K562 (cell line): ENCODE results near the gene TMEM150A. TPM values are rescaled to one million over a fixed set of nuclear protein-coding genes. Genes with fewer than 3 reads are reported as not detected.
A peak's percentile ranks its signal among the peaks of the same experiment; 100 is the strongest.

Experiments used
- ATAC-seq: fragments of 200-7000 bp; cut with Tn5 transposase; 3 replicates; pipeline ENCODE4 v1.9.1; 2020; ENCODE audit warnings: moderate library complexity
- BruUV-seq: library from RNA; stranded (reverse); fragments of 400-500 nt; replicated peaks from 2 replicates; lab custom pipeline; 2021; lab: Mats Ljungman, UMichigan
- CTCF ChIA-PET: fragments of 300-600 bp; formaldehyde crosslinking; extraction: SDS; loops from one replicate; lab custom pipeline; 2021; ENCODE audit warnings: low intra/inter-chr PET ratio; lab: Yijun Ruan, JAX
- POLR2A ChIA-PET: fragments of 300-600, 350-650 bp; sonication (Branson Sonifier 250); formaldehyde crosslinking; extraction: SDS; loops from one replicate; lab custom pipeline; 2021; ENCODE audit warnings: antibody characterized with exemption, inconsistent platforms; lab: Yijun Ruan, JAX
- DNase-seq, 4 experiments: peaks; one replicate each; pipeline versions ENCODE4 v3.0.0 to v3.0.0-alpha.2; 2011 to 2018; ENCODE audit warnings: low spot score in 3 of 4, mixed read lengths in 3 of 4; ENCODE audit errors: extremely low read depth in 1 of 4
- FAIRE-seq: peaks from 2 replicates; lab custom pipeline; 2011; peaks lifted over from hg19 to GRCh38; lab: Jason Lieb, UNC
- H2AFZ ChIP-seq: 2 replicates; pipeline ENCODE4 v1.6.0; 2011; ENCODE audit warnings: low read depth, low read length, control low read depth, inconsistent platforms
- H3K27ac ChIP-seq: fragments of 200-600 bp; 3 replicates; pipeline ENCODE4 v1.8.0; 2011; ENCODE audit warnings: low read depth, mild to moderate bottlenecking, control low read depth, inconsistent platforms, low read length, moderate library complexity, mixed read lengths; ENCODE audit errors: extremely low read depth
- H3K27me3 ChIP-seq, 2 experiments: fragments of 300-600 bp in 1 of 2; 2 replicates in 1 of 2; 3 replicates in 1 of 2; pipeline versions ENCODE4 v1.6.0 to v1.8.0; 2011; ENCODE audit warnings: inconsistent platforms in 2 of 2, low read length in 2 of 2, mild to moderate bottlenecking in 1 of 2, mixed read lengths in 1 of 2, moderate library complexity in 1 of 2; ENCODE audit not compliant: control insufficient read depth in 2 of 2, insufficient read depth in 2 of 2
- H3K36me3 ChIP-seq: fragments of 300-600 bp; 3 replicates; pipeline ENCODE4 v1.8.0; 2011; ENCODE audit warnings: mild to moderate bottlenecking, low read length, inconsistent platforms; ENCODE audit not compliant: control insufficient read depth, insufficient read depth
- H3K4me1 ChIP-seq, 2 experiments: fragments of 200-600 bp in 1 of 2; replicated peaks in 1 of 2; 2 replicates in 1 of 2; 3 replicates in 1 of 2; pipeline versions ENCODE4 v1.5.1 to v1.8.0; 2011; ENCODE audit warnings: inconsistent platforms in 2 of 2, low read length in 2 of 2, mild to moderate bottlenecking in 1 of 2, mixed read lengths in 1 of 2, moderate library complexity in 1 of 2; ENCODE audit not compliant: control insufficient read depth in 2 of 2, insufficient read depth in 2 of 2
- H3K4me2 ChIP-seq: 2 replicates; pipeline ENCODE4 v1.6.1; 2011; ENCODE audit warnings: low read length, control low read depth, inconsistent platforms, mixed read lengths; ENCODE audit not compliant: insufficient read depth
- H3K4me3 ChIP-seq: fragments of 200-600 bp; sonication (generic), shearing (Covaris generic); 2 replicates; pipeline ENCODE4 v1.5.1; 2016; ENCODE audit warnings: control low read depth, inconsistent platforms
- H3K79me2 ChIP-seq: fragments of 200-600 bp; 3 replicates; pipeline ENCODE4 v1.8.0; 2011; ENCODE audit warnings: low read length, inconsistent platforms; ENCODE audit not compliant: control insufficient read depth, insufficient read depth
- H3K9ac ChIP-seq, 2 experiments: 2 replicates each; pipeline versions ENCODE4 v1.6.0 to v1.6.1; 2011; ENCODE audit warnings: low read depth in 2 of 2, low read length in 2 of 2, control low read depth in 1 of 2, inconsistent platforms in 1 of 2, mild to moderate bottlenecking in 1 of 2, mixed read lengths in 1 of 2; ENCODE audit not compliant: insufficient read depth in 1 of 2
- H3K9me1 ChIP-seq: one replicate; pipeline ENCODE4 v1.6.0; 2011; ENCODE audit warnings: inconsistent platforms, mild to moderate bottlenecking, low read length, moderate library complexity; ENCODE audit not compliant: control insufficient read depth, insufficient read depth
- H3K9me3 ChIP-seq: replicated peaks from 2 replicates; pipeline ENCODE4 v1.5.1; 2011; ENCODE audit warnings: low read depth, low read length, inconsistent platforms; ENCODE audit not compliant: control insufficient read depth, insufficient read depth
- H4K20me1 ChIP-seq: replicated peaks from 2 replicates; pipeline ENCODE4 v1.6.1; 2011; ENCODE audit warnings: low read length, inconsistent platforms, mixed read lengths; ENCODE audit not compliant: control insufficient read depth, insufficient read depth
- SUPT5H ChIP-seq: fragments of 450-650 bp; IDR thresholded peaks from 2 replicates; pipeline ENCODE4 v1.6.1; 2016
- WGBS: fragments of 100-300 bp; shearing (Covaris generic); methylation state at CpG from one replicate; pipeline ENCODE4 v1.1.6; 2016; ENCODE audit warnings: low coverage, mixed read lengths; ENCODE audit not compliant: insufficient coverage; ENCODE audit errors: missing lambda C conversion rate; 5-methylcytosine and 5-hydroxymethylcytosine counted together
- in situ Hi-C: fragments of 300-500 bp; cut with MboI; formaldehyde crosslinking; loops from 4 replicates; pipeline ENCODE4 v1.15.0; 2018; ENCODE audit warnings: inconsistent platforms, mixed read lengths
- intact Hi-C: fragments of 100-400 bp; cut with micrococcal nuclease; formaldehyde crosslinking; loops from 2 replicates; pipeline ENCODE4 v1.14.2; 2022
- polyA plus RNA-seq, 8 experiments: library from polyadenylated mRNA; depleted of rRNA in 4 of 8; stranded (reverse) in 5 of 8; unstranded in 3 of 8; fragments of >200 nt; fragmentation: Nextera tagmentation in 2 of 8; fragmentation: Illumina TruSeq in 1 of 8; extraction: Ambion mirVana in 2 of 8; extraction: Trizol in 1 of 8; gene quantifications; 2 replicates each; pipeline versions ENCODE4 v1.2.1 to v1.2.3, GENCODE V29; 2011 to 2014; ENCODE audit warnings: inconsistent platforms in 1 of 8, missing spikeins in 1 of 8
- total RNA-seq, 7 experiments: library from RNA; depleted of rRNA in 6 of 7; stranded (reverse); fragments of >200 nt in 6 of 7; fragmentation: Illumina TruSeq in 2 of 7; extraction: Trizol in 2 of 7; gene quantifications; 2 replicates each; pipeline versions ENCODE4 v1.2.1 to v1.2.3, GENCODE V29; 2011 to 2021; ENCODE audit warnings: low replicate concordance in 1 of 7
- TF ChIP-seq, protein P1 (sequence below): sonication (generic); formaldehyde crosslinking; IDR thresholded peaks from 2 replicates; pipeline ENCODE4 v1.8.0; 2022; ENCODE audit warnings: missing genetic modification reagents, mild to moderate bottlenecking, borderline replicate concordance
- TF ChIP-seq, protein P2 (sequence below): fragments of 250-450 bp; sonication (Bioruptor Pico); IDR thresholded peaks from 2 replicates; pipeline ENCODE4 v1.5.0; 2020; ENCODE audit warnings: mild to moderate bottlenecking, borderline replicate concordance

Gene TMEM150A
- total and polyA plus RNA-seq, 9 of the 15 experiments (the other 6 are each of a cell fraction or from before 2014, with no cell fraction given), result 3.9 to 17.1 (median 8.4) TPM

DNA sequence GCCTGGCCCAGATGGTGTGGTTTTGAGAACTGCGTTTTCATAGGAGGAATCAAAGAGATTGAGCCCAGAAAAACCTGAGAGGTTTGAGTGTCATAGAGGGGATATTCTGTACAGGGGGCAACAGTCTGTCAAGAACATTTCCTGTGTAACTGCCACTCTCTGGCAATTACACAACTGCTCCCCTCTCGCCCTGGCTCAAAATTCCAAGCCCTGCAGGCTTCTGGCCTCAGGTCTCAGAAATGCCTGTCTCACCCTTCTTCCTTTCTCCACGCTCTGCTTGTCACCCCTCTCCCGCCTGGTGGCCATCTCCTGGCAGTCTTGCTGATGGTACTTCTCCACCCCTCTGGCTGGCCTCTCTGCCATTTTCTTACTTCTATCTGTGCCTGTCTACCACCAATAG is 14.3 kb downstream of the TMEM150A start:
- Histone ChIP-seq H3K79me2 (no peaks in the 10 kb centered on the region; the same call in 2 of the 3 replicates), H2AFZ (no peak overlapping the region), H3K4me3 (no peak overlapping the region), H3K9ac (peak overlapping the region in 1 of 2 experiments; percentile 60; a peak in 1 of 4 replicates), H3K4me2 (no peak overlapping the region; the same call in 1 of the 2 replicates), H3K27me3 (no peaks in the 10 kb centered on the region), H4K20me1 (no peaks in the 10 kb centered on the region), H3K36me3 (peaks cover 13% of the 10 kb centered on the region; the same call in 2 of the 3 replicates), H3K27ac (no peak overlapping the region), H3K9me1 (peaks cover 11% of the 10 kb centered on the region), H3K9me3 (no peaks in the 10 kb centered on the region), H3K4me1 (peaks cover 42 to 43% of the 10 kb centered on the region in 2 experiments)
- ChIA-PET POLR2A (interaction anchor here (1.0 to 4.0 kb wide), 7 partner anchors 7 to 49 kb away, joined by 3 to 14 read pairs (median 6); partner anchors contain the start of genes MAT2A and RNF181), CTCF (no interaction called here)
- DNase-seq (no peak), FAIRE-seq (no peak), ATAC-seq (no peak; the same call in 2 of the 3 replicates)
- TF ChIP-seq, protein P1, sequence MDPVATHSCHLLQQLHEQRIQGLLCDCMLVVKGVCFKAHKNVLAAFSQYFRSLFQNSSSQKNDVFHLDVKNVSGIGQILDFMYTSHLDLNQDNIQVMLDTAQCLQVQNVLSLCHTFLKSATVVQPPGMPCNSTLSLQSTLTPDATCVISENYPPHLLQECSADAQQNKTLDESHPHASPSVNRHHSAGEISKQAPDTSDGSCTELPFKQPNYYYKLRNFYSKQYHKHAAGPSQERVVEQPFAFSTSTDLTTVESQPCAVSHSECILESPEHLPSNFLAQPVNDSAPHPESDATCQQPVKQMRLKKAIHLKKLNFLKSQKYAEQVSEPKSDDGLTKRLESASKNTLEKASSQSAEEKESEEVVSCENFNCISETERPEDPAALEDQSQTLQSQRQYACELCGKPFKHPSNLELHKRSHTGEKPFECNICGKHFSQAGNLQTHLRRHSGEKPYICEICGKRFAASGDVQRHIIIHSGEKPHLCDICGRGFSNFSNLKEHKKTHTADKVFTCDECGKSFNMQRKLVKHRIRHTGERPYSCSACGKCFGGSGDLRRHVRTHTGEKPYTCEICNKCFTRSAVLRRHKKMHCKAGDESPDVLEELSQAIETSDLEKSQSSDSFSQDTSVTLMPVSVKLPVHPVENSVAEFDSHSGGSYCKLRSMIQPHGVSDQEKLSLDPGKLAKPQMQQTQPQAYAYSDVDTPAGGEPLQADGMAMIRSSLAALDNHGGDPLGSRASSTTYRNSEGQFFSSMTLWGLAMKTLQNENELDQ (CRISPR knock-in tag), result no peak
- TF ChIP-seq, protein P2, sequence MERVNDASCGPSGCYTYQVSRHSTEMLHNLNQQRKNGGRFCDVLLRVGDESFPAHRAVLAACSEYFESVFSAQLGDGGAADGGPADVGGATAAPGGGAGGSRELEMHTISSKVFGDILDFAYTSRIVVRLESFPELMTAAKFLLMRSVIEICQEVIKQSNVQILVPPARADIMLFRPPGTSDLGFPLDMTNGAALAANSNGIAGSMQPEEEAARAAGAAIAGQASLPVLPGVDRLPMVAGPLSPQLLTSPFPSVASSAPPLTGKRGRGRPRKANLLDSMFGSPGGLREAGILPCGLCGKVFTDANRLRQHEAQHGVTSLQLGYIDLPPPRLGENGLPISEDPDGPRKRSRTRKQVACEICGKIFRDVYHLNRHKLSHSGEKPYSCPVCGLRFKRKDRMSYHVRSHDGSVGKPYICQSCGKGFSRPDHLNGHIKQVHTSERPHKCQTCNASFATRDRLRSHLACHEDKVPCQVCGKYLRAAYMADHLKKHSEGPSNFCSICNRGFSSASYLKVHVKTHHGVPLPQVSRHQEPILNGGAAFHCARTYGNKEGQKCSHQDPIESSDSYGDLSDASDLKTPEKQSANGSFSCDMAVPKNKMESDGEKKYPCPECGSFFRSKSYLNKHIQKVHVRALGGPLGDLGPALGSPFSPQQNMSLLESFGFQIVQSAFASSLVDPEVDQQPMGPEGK, result no peak
- TF ChIP-seq SUPT5H, result 0 out of 2 replicates have a peak, but pooled peaks have one; percentile 2
- WGBS, result 60% methylated on average over 4 of the region's 4 CpGs
- BruUV-seq, result no TSS peak
- intact Hi-C loops, result no loop called here
- in situ Hi-C loops, result no loop called here
